Suppressor macrophage (primary cell): ENCODE results near the gene OR5B3.
"Not testable (repeated sequence)": the region's sequence is repeated elsewhere in the genome, so short reads cannot be mapped to it uniquely, and the experiment has no call there.

Source experiments
- DNase-seq, 4 experiments: peaks; one replicate each; pipeline ENCODE4 v3.0.0-alpha.2; 2020 to 2022
- total RNA-seq, 17 experiments: gene quantifications; one replicate each; lab custom pipeline; 2026; ENCODE audit warnings: mixed read lengths in 6 of 17, inconsistent platforms in 3 of 17; lab: John Stamatoyannopoulos, UW

Gene OR5B3
- 0 to 0.77 (median 0) reads per million in 17 experiments for total RNA-seq

GRCh38 chr11:58406774-58407173, at the start of gene OR5B3:
Gene OR5B3, minus strand, starts transcription at chr11:58406874. Its CDS starts 3,465 bp downstream, at chr11:58403409.
- DNase-seq, result no peak

- no peak for DNase-seq
These were observed 44.9 kb upstream of the OR5B3 start for GRCh38 chr11:58451585-58451984.

GRCh38 chr11:58446294-58446693, 39.6 kb upstream of the OR5B3 start:
- no peak for DNase-seq

- DNase-seq, result no peak
These were observed 37.6 kb upstream of the OR5B3 start for GRCh38 chr11:58444300-58444699.

GRCh38 chr11:58442136-58442535, 35.5 kb upstream of the OR5B3 start, which contains the start of gene OR5B12:
Gene OR5B12, minus strand, starts transcription at chr11:58442236. Its CDS starts 2,085 bp downstream, at chr11:58440151.
- no peak for DNase-seq

GRCh38 chr11:58438486-58438885, 31.8 kb upstream of the OR5B3 start:
- DNase-seq, result no peak

GRCh38 chr11:58434217-58434616, 27.5 kb upstream of the OR5B3 start:
- DNase-seq, result no peak

- DNase-seq, result peak in 2 of 4 experiments; percentile 1 to 32
These were observed 27.0 kb upstream of the OR5B3 start for GRCh38 chr11:58433638-58434203.

GRCh38 chr11:58429273-58429672, 22.6 kb upstream of the OR5B3 start:
- no peak for DNase-seq

GRCh38 chr11:58428021-58428420, 21.3 kb upstream of the OR5B3 start, which contains the start of gene OR5B2:
Gene OR5B2, minus strand, starts transcription at chr11:58428121. Its CDS starts 4,860 bp downstream, at chr11:58423261.
- no peak for DNase-seq

- not testable (repeated sequence) for DNase-seq
These were observed 7.1 kb downstream of the OR5B3 start for GRCh38 chr11:58399622-58400021.

- no peak for DNase-seq
These were observed 11.1 kb downstream of the OR5B3 start for GRCh38 chr11:58395581-58395980.

GRCh38 chr11:58394195-58394594, 12.5 kb downstream of the OR5B3 start:
- DNase-seq, result no peak

GRCh38 chr11:58392746-58393145, 13.9 kb downstream of the OR5B3 start:
- DNase-seq, result no peak

- no peak for DNase-seq
These were observed 14.8 kb downstream of the OR5B3 start for GRCh38 chr11:58391879-58392278.

- no peak for DNase-seq
These were observed 16.1 kb downstream of the OR5B3 start for GRCh38 chr11:58390551-58391063.

GRCh38 chr11:58358969-58359368, 47.7 kb downstream of the OR5B3 start, which contains the start of gene OR5B17:
Gene OR5B17, minus strand, starts transcription at chr11:58359069. Its CDS starts 0 bp downstream, at chr11:58359069.
- DNase-seq, result no peak

- DNase-seq, result no peak
These were observed 51.9 kb downstream of the OR5B3 start for GRCh38 chr11:58354727-58355126.
